SH-SY5Y (cell line): ENCODE results near the gene PTPRR.

ENCODE experiments used
- GATA2 ChIP-seq: IDR thresholded peaks from 2 replicates; pipeline ENCODE4 v1.6.1; 2011; ENCODE audit warnings: mild to moderate bottlenecking, low read depth, low read length
- GATA3 ChIP-seq: IDR thresholded peaks from 2 replicates; pipeline ENCODE4 v1.6.1; 2011; ENCODE audit warnings: low read depth, mild to moderate bottlenecking, low read length, moderate library complexity

GRCh38 chr12:70933133-70933532 is 12.6 kb upstream of the PTPRR start:
- TF ChIP-seq GATA3 (no peak), GATA2 (no peak)
